SK-N-SH treated with all-trans-retinoic acid at 6 μM for 48 hours (cell line): Measurements from ENCODE around the gene ADGRF4.

Experiments
- ATAC-seq: fragments of 200-7000 bp; cut with Tn5 transposase; 3 replicates; pipeline ENCODE4 v1.9.1; 2020; ENCODE audit warnings: mild to moderate bottlenecking, moderate library complexity
- ARNTL ChIP-seq: fragments of 450-650 bp; formaldehyde crosslinking; IDR thresholded peaks from 2 replicates; pipeline ENCODE4 v1.5.0; 2020; ENCODE audit warnings: low read depth, mild to moderate bottlenecking, moderate library complexity, borderline replicate concordance
- CREB5 ChIP-seq: fragments of 250-450 bp; sonication (Bioruptor Pico); IDR thresholded peaks from 2 replicates; pipeline ENCODE4 v1.5.1; 2020; ENCODE audit warnings: low read depth, mild to moderate bottlenecking, moderate library complexity
- CSDC2 ChIP-seq: fragments of 250-450 bp; sonication (Bioruptor Pico); IDR thresholded peaks from 2 replicates; pipeline ENCODE4 v1.5.0; 2020; ENCODE audit warnings: mild to moderate bottlenecking, moderate library complexity
- CSRNP3 ChIP-seq: fragments of 250-450 bp; sonication (Bioruptor Pico); IDR thresholded peaks from 2 replicates; pipeline ENCODE4 v1.5.1; 2021; ENCODE audit warnings: mild to moderate bottlenecking, moderate library complexity
- ESRRG ChIP-seq: fragments of 250-450 bp; sonication (Bioruptor Pico); IDR thresholded peaks from 2 replicates; pipeline ENCODE4 v1.6.1; 2021; ENCODE audit warnings: mild to moderate bottlenecking
- GLIS3 ChIP-seq: fragments of 250-450 bp; sonication (Bioruptor Pico); IDR thresholded peaks from 2 replicates; pipeline ENCODE4 v1.5.0; 2020; ENCODE audit warnings: mild to moderate bottlenecking, moderate library complexity
- ISL1 ChIP-seq: fragments of 250-450 bp; sonication (Bioruptor Pico); IDR thresholded peaks from 2 replicates; pipeline ENCODE4 v2.1.2; 2022; ENCODE audit warnings: mild to moderate bottlenecking, moderate library complexity
- OSR1 ChIP-seq: fragments of 250-450 bp; sonication (Bioruptor Pico); IDR thresholded peaks from 2 replicates; pipeline ENCODE4 v1.8.0; 2022; ENCODE audit warnings: moderate library complexity, mild to moderate bottlenecking, inconsistent platforms
- PATZ1 ChIP-seq: fragments of 250-450 bp; sonication (Bioruptor Pico); IDR thresholded peaks from 2 replicates; pipeline ENCODE4 v1.8.0; 2020; ENCODE audit warnings: mild to moderate bottlenecking, moderate library complexity, borderline replicate concordance
- POU6F1 ChIP-seq: fragments of 250-450 bp; sonication (Bioruptor Pico); IDR thresholded peaks from 2 replicates; pipeline ENCODE4 v1.8.0; 2021; ENCODE audit warnings: low read depth, mild to moderate bottlenecking, moderate library complexity, borderline replicate concordance
- PPARA ChIP-seq: fragments of 250-450 bp; sonication (Bioruptor Pico); IDR thresholded peaks from 2 replicates; pipeline ENCODE4 v1.5.0; 2020; ENCODE audit warnings: mild to moderate bottlenecking, borderline replicate concordance
- RARB ChIP-seq: fragments of 250-450 bp; sonication (Bioruptor Pico); IDR thresholded peaks from 2 replicates; pipeline ENCODE4 v1.8.0; 2021; ENCODE audit warnings: mild to moderate bottlenecking, moderate library complexity
- SNAI2 ChIP-seq: fragments of 250-450 bp; sonication (Bioruptor Pico); IDR thresholded peaks from 2 replicates; pipeline ENCODE4 v1.5.0; 2020; ENCODE audit warnings: mild to moderate bottlenecking, moderate library complexity
- TCF4 ChIP-seq: fragments of 250-450 bp; sonication (Bioruptor Pico); IDR thresholded peaks from 2 replicates; pipeline ENCODE4 v1.8.0; 2021; ENCODE audit warnings: mild to moderate bottlenecking, moderate library complexity, borderline replicate concordance
- TOX ChIP-seq: fragments of 250-450 bp; sonication (Bioruptor Pico); IDR thresholded peaks from 2 replicates; pipeline ENCODE4 v1.8.0; 2021; ENCODE audit warnings: mild to moderate bottlenecking, moderate library complexity, borderline replicate concordance
- TSHZ2 ChIP-seq: fragments of 250-450 bp; sonication (Bioruptor Pico); IDR thresholded peaks from 2 replicates; pipeline ENCODE4 v1.5.0; 2020; ENCODE audit warnings: mild to moderate bottlenecking, moderate library complexity
- ZFP3 ChIP-seq: fragments of 250-450 bp; sonication (Bioruptor Pico); IDR thresholded peaks from 2 replicates; pipeline ENCODE4 v1.5.0; 2020; ENCODE audit warnings: mild to moderate bottlenecking, moderate library complexity
- ZFP30 ChIP-seq: fragments of 450-650 bp; formaldehyde crosslinking; IDR thresholded peaks from 2 replicates; pipeline ENCODE4 v1.5.0; 2022; ENCODE audit warnings: mild to moderate bottlenecking, moderate library complexity
- ZNF565 ChIP-seq: fragments of 450-650 bp; formaldehyde crosslinking; conservative IDR thresholded peaks from 2 replicates; pipeline ENCODE4 v1.5.0; 2020; ENCODE audit warnings: low read depth, mild to moderate bottlenecking, moderate library complexity
- ZNF8 ChIP-seq: fragments of 450-650 bp; formaldehyde crosslinking; IDR thresholded peaks from 2 replicates; pipeline ENCODE4 v1.5.0; 2020; ENCODE audit warnings: mild to moderate bottlenecking, moderate library complexity

ADGRF4 gene

GRCh38 chr6:47740714-47741113, 42.3 kb downstream of the ADGRF4 start:
- TF ChIP-seq CSRNP3, result no peak
- TF ChIP-seq PPARA (CRISPR knock-in tag), result no peak
- TF ChIP-seq CSDC2 (CRISPR knock-in tag), result no peak
- no peak for TF ChIP-seq PATZ1 (CRISPR knock-in tag)
- no peak for TF ChIP-seq GLIS3 (CRISPR knock-in tag)
- no peak for TF ChIP-seq CREB5
- TF ChIP-seq OSR1 (CRISPR knock-in tag), result no peak
- no peak for TF ChIP-seq ESRRG
- TF ChIP-seq POU6F1 (CRISPR knock-in tag), result no peak
- no peak for TF ChIP-seq TCF4 (CRISPR knock-in tag)
- no peak for ATAC-seq

- TF ChIP-seq ZFP30 (no peak), TSHZ2 (CRISPR knock-in tag) (no peak), ZFP3 (no peak), ESRRG (no peak), CSDC2 (CRISPR knock-in tag) (no peak), ISL1 (CRISPR knock-in tag) (no peak), ZNF565 (CRISPR knock-in tag) (no peak), TOX (CRISPR knock-in tag) (no peak), SNAI2 (CRISPR knock-in tag) (no peak), ARNTL (CRISPR knock-in tag) (no peak), ZNF8 (CRISPR knock-in tag) (no peak), CSRNP3 (no peak), GLIS3 (CRISPR knock-in tag) (no peak), OSR1 (CRISPR knock-in tag) (no peak), PPARA (CRISPR knock-in tag) (no peak), RARB (no peak), POU6F1 (CRISPR knock-in tag) (no peak)
- TF ChIP-seq, all 23 proteins: peak for 0
- no peak for ATAC-seq
These were observed 43.4 kb downstream of the ADGRF4 start for GRCh38 chr6:47741807-47742206.
